GM10847 (cell line): Measurements from ENCODE around the gene BIK.

Experiments used
- POLR2A ChIP-seq: IDR thresholded peaks from 2 replicates; pipeline ENCODE4 v1.6.1; 2011; ENCODE audit not compliant: insufficient read length; ENCODE audit errors: extremely low read depth

Gene BIK

GRCh38 chr22:43162412-43163150 lies 52.0 kb downstream of the BIK start:
- no peak for TF ChIP-seq POLR2A

- TF ChIP-seq POLR2A, result no peak
These were observed 52.8 kb downstream of the BIK start for GRCh38 chr22:43163241-43163795.

DNA sequence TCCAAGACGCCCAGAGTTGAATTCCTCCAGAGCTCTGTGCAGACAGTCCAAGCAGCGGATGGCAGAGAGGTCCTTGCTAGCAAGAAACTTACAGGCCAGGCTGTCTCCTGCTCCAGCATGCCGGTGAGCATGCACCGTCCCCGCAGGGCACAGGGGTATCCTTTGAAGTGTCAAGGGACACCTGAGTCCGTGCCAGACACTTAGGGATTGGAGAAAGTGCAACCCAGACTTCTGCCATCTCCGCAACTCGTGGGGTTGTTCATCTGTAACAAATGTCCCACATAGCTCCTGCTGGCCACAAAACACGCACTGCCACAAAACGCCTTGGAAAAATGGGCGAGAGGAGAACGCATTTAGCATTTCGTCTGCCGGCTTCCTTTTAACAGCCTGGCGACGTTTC lies 54.1 kb downstream of the BIK start:
- TF ChIP-seq POLR2A, result no peak

DNA sequence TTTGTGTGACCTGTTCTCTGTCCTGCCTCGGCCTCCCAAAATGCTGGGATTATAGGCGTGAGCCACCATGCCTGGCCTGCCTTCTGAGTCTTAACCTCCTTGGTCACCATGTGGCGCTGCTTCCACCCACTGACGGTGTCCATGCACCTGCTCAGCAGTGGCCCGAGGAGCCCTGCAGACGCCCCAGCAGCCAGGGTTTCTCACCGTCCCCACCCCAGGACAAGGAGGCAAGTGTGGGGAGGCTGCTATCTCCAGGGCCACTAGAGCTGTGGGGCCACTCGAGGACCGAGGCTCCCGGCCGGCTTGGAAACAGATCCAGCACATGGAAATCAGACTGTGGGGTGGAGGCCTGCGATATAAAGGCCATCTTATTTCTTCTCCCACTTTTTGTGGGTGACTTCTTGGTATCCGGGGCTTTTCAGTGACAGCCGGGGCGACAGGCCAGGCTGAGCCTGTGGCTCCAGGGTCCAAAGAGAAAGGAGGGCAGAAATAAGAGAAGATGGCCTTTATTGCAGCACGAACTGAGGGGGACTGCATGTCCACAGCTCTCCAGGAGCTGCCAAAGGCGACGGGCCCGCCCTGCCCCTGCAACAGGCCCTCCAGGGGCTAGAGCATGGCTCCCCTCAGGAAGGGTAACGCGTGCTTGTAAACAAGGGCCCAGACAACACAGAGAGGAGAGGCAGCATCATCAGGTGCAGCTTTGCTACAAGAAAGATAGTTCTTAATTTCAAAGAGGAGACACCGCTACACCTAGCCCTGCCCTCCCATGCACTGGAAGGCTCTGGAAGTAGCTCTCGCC lies 55.8 kb downstream of the BIK start:
- no peak for TF ChIP-seq POLR2A

GRCh38 chr22:43167001-43167589 lies 56.5 kb downstream of the BIK start:
- TF ChIP-seq POLR2A, result no peak

DNA sequence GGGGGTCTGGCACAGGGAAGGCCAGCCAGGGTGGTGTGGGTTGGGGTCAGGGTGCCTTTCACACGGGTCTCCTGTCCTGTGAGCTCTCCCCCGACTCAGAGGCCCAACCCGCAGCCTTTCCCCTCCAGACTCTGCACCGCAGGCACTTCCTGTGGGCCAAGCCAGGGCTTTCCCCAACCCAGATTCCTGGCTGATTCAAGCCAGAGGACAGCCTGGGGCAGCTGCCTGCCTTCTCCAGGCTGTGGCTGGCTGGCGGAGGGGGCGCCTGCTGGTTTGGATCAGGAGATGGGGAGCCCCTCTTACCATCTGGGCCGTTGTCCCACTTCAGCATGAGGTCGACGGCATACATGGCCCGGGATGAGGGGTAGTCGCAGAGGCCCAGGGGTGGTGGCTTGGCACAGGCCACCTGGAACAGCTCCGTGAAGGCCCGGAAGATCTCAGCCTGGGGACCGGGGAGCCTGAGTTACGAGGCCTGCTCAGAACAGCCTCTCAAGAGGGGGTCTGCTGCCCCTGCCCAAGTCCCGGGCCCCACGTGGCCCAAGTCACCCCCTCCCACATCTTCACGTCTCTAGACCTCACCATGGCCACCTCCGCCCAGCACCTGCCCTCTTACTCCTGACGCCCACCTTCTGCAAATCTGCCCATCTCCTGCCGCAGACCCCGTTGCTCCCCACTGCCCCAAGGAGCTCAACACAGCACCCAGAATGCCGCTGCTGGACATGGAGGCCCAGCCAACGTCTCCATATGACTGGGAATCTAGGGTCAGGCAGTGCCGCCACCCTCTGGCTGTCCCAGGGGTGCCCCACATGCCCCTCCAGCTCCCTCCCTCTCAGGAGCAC lies 58.1 kb downstream of the BIK start:
- no peak for TF ChIP-seq POLR2A

DNA sequence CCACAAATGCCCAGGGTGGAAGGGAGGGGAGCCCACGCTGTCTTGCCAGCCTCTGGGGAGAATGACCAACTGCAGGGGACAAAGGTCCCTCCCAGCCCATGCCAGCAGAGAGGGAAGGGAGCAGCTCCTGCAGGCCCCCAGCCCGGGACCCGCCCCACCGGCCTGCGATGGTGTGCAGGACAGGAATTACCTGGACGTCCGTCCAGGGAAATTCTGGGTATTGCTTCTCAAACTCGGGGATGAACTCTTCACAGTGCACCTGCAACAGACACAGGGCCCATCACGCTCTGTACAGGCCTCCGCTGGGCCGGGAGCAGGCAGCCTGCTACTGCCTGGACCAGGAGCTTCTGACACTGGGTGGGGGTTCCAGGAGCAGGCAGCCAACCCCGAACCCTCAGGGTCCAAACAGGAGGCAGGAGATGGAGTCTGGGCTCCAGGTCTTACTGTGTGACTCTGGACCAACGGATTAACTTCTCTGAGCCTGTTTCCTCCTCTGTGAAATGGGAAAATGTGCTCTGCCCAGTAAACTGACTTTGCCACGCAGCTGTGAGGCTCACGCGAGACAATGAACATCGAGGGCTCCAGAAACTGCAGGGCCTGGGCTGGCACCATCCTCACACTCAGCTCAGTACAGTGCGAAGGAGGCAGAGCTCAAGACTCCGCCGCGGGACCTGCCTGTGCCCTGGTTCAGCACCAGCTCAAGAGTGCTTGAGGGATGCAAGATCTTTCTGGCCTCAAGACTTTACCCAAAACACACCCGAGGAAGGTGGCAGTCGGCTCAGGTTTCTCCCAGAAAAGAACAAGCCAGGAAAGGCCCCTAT lies 59.0 kb downstream of the BIK start:
- TF ChIP-seq POLR2A, result no peak

DNA sequence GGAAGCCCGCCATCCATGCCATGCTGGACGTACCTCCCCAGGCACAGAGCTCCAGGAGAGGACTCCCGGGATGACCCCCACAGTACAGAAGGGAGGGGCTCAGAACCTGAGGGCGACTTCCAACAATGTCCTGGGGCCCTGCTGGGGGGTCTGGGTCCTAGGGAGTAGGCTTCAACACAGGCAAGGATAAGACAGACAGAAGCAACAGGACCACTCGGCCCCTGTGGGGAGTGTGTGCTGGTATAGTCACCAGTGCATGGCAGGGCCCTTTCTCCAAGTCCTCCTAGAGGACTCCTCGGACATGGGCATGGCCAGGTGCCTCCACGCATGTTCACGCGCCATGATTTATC lies 59.6 kb downstream of the BIK start:
- no peak for TF ChIP-seq POLR2A

DNA sequence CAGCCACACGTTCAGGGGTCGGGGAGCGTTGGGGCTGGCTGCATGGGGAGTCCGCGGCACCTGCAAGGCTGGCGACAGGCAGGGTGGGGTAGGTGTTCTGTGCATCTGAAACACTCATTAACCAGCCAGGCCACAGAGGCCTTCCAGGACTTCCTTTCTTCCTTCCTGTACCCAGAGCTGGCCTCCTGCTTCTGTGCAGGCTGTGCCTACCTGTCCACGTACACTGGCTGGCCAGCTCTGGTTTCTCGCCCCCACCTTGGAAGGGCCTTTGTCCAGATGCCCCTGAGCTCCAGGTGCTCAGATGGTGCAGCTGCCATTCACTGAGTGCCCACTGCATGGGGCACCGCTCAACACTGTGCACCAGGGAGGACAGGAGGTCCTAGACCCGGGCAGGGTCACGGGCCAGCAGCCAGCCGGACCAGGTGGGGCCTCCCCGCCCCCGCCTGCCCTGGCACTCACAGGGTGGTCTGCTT lies 60.5 kb downstream of the BIK start:
- no peak for TF ChIP-seq POLR2A

DNA sequence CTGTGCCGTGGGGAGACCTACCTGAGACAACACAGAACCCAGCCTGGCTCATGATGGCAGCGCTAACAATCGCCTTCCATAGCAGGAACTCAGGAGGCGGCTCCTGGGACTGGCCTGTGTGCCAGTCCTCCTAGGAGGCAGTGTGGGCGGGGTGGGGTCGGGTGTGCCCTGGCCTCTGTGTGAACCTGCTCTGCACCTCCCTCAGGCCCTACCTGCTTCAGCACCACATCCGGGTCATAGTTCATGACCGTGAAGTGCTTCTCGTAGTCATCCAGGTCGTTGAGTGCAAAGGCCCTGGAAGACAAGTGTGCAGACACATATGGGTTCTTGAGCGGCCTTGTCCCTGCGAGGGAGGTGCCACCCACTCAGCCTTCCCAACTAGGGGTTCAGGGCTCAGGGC lies 61.1 kb downstream of the BIK start:
- TF ChIP-seq POLR2A, result no peak

- no peak for TF ChIP-seq POLR2A
These were observed 61.6 kb downstream of the BIK start for GRCh38 chr22:43172191-43172590.

GRCh38 chr22:43173566-43173965 lies 63.0 kb downstream of the BIK start:
- TF ChIP-seq POLR2A, result no peak

GRCh38 chr22:43173976-43174720 lies 63.6 kb downstream of the BIK start:
- TF ChIP-seq POLR2A, result no peak
